Smooth muscle cell (in vitro differentiated cells): ENCODE results near the gene RABGGTA. TPM values are rescaled to one million over a fixed set of nuclear protein-coding genes. Genes with fewer than 3 reads are reported as not detected.

Experiments used
- DNase-seq: peaks from one replicate; lab custom pipeline; 2025; ENCODE audit not compliant: unreplicated experiment; lab: John Stamatoyannopoulos, UW
- H2AFZ ChIP-seq: fragments of 200-600 bp; sonication (generic); 2 replicates; pipeline ENCODE4 v1.6.0; 2016; ENCODE audit warnings: antibody characterized with exemption, low read depth, mild to moderate bottlenecking
- H3F3A ChIP-seq: fragments of 200-600 bp; sonication (generic); 2 replicates; pipeline ENCODE4 v1.6.0; 2017; ENCODE audit warnings: antibody characterized with exemption, low read depth
- H3K27ac ChIP-seq: fragments of 200-600 bp; sonication (generic); 2 replicates; pipeline ENCODE4 v1.5.1; 2016; ENCODE audit warnings: low read depth, mild to moderate bottlenecking
- H3K27me3 ChIP-seq: fragments of 200-600 bp; sonication (generic); 2 replicates; pipeline ENCODE4 v1.6.1; 2016; ENCODE audit warnings: low read depth, mild to moderate bottlenecking
- H3K36me3 ChIP-seq: fragments of 200-600 bp; sonication (generic); 2 replicates; pipeline ENCODE4 v1.5.1; 2016; ENCODE audit warnings: low read depth
- H3K4me1 ChIP-seq: fragments of 200-600 bp; sonication (generic); 2 replicates; pipeline ENCODE4 v1.5.1; 2016; ENCODE audit warnings: low read depth
- H3K4me2 ChIP-seq: fragments of 200-600 bp; sonication (generic); 2 replicates; pipeline ENCODE4 v1.6.0; 2016; ENCODE audit warnings: mild to moderate bottlenecking
- H3K4me3 ChIP-seq: fragments of 200-600 bp; sonication (generic); 2 replicates; pipeline ENCODE4 v1.5.1; 2016; ENCODE audit warnings: mild to moderate bottlenecking
- H3K79me2 ChIP-seq: fragments of 200-600 bp; sonication (generic); 2 replicates; pipeline ENCODE4 v1.6.0; 2016; ENCODE audit warnings: low read depth, mild to moderate bottlenecking
- H3K9ac ChIP-seq: fragments of 200-600 bp; sonication (generic); 2 replicates; pipeline ENCODE4 v1.6.0; 2016; ENCODE audit warnings: low read depth
- H3K9me3 ChIP-seq: fragments of 200-600 bp; sonication (generic); replicated peaks from 2 replicates; pipeline ENCODE4 v1.5.1; 2016; ENCODE audit warnings: low read depth
- H4K20me1 ChIP-seq: fragments of 200-600 bp; sonication (generic); 2 replicates; pipeline ENCODE4 v1.6.0; 2016; ENCODE audit warnings: low read depth
- WGBS: methylation state at CpG from one replicate; pipeline ENCODE4 v1.1.7; 2016; ENCODE audit warnings: low lambda C conversion rate; 5-methylcytosine and 5-hydroxymethylcytosine counted together
- polyA plus RNA-seq: library from polyadenylated mRNA; unstranded; fragments of >200 nt; fragmentation: Nextera tagmentation; extraction: Ambion mirVana; gene quantifications from 2 replicates; pipeline ENCODE4 v1.2.1, GENCODE V29; 2016
- total RNA-seq: library from RNA; depleted of rRNA; stranded (reverse); fragments of >200 nt; gene quantifications from 2 replicates; pipeline ENCODE4 v1.2.3, GENCODE V29; 2014
- TF ChIP-seq, protein P1 (sequence below): fragments of 200-600 bp; sonication (generic); IDR thresholded peaks from 2 replicates; pipeline ENCODE4 v1.5.1; 2017; ENCODE audit warnings: borderline replicate concordance, mild to moderate bottlenecking, antibody characterized with exemption; ENCODE audit not compliant: insufficient read depth, poor library complexity, severe bottlenecking

The RABGGTA gene
- total and polyA plus RNA-seq, 2 experiments from 2014 or later: 18.5 to 33.4 TPM

GRCh38 chr14:24284501-24285035 lies 13.2 kb upstream of the RABGGTA start:
- no peaks in the 10 kb centered on the region for H3K27me3 ChIP-seq
- no peak overlapping the region for H3K4me2 ChIP-seq
- TF ChIP-seq, protein P1, sequence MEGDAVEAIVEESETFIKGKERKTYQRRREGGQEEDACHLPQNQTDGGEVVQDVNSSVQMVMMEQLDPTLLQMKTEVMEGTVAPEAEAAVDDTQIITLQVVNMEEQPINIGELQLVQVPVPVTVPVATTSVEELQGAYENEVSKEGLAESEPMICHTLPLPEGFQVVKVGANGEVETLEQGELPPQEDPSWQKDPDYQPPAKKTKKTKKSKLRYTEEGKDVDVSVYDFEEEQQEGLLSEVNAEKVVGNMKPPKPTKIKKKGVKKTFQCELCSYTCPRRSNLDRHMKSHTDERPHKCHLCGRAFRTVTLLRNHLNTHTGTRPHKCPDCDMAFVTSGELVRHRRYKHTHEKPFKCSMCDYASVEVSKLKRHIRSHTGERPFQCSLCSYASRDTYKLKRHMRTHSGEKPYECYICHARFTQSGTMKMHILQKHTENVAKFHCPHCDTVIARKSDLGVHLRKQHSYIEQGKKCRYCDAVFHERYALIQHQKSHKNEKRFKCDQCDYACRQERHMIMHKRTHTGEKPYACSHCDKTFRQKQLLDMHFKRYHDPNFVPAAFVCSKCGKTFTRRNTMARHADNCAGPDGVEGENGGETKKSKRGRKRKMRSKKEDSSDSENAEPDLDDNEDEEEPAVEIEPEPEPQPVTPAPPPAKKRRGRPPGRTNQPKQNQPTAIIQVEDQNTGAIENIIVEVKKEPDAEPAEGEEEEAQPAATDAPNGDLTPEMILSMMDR: no peak
- 94% methylated on average over 9 of the region's 11 CpGs for WGBS
- no peaks in the 10 kb centered on the region for H3F3A ChIP-seq
- no peak overlapping the region for H2AFZ ChIP-seq
- H3K4me1 ChIP-seq: no peaks in the 10 kb centered on the region
- no peaks in the 10 kb centered on the region for H4K20me1 ChIP-seq
- H3K4me3 ChIP-seq: no peak overlapping the region
- no peaks in the 10 kb centered on the region for H3K79me2 ChIP-seq
- no peaks in the 10 kb centered on the region for H3K9me3 ChIP-seq
- peak overlapping the region; percentile 22 for H3K27ac ChIP-seq
- no peaks in the 10 kb centered on the region for H3K36me3 ChIP-seq
- no peak for DNase-seq
- H3K9ac ChIP-seq: no peak overlapping the region

GRCh38 chr14:24283796-24284460 lies 12.5 kb upstream of the RABGGTA start:
- 95% methylated on average over 5 of the region's 5 CpGs for WGBS
- no peaks in the 10 kb centered on the region for H3K79me2 ChIP-seq
- H3K4me3 ChIP-seq: no peak overlapping the region
- no peak overlapping the region for H3K27ac ChIP-seq
- no peak overlapping the region for H2AFZ ChIP-seq
- no peaks in the 10 kb centered on the region for H3K4me1 ChIP-seq
- TF ChIP-seq, protein P1: no peak
- H3K36me3 ChIP-seq: no peaks in the 10 kb centered on the region
- H3K9ac ChIP-seq: no peak overlapping the region
- no peak overlapping the region for H3K4me2 ChIP-seq
- no peak for DNase-seq
- no peaks in the 10 kb centered on the region for H4K20me1 ChIP-seq
- no peaks in the 10 kb centered on the region for H3K27me3 ChIP-seq
- no peaks in the 10 kb centered on the region for H3K9me3 ChIP-seq
- H3F3A ChIP-seq: no peaks in the 10 kb centered on the region

- Histone ChIP-seq H3K4me1 (no peaks in the 10 kb centered on the region), H3K79me2 (no peaks in the 10 kb centered on the region), H4K20me1 (no peaks in the 10 kb centered on the region), H2AFZ (no peak overlapping the region), H3K27me3 (no peaks in the 10 kb centered on the region), H3K27ac (no peak overlapping the region), H3K9ac (no peak overlapping the region), H3K4me2 (no peak overlapping the region), H3K36me3 (no peaks in the 10 kb centered on the region), H3F3A (no peaks in the 10 kb centered on the region), H3K9me3 (no peaks in the 10 kb centered on the region), H3K4me3 (no peak overlapping the region)
- no peak for DNase-seq
- TF ChIP-seq, protein P1: no peak
- 90% methylated on average over 3 of the region's 3 CpGs for whole genome bisulfite sequencing
Observed at GRCh38 chr14:24282736-24283135, 11.3 kb upstream of the RABGGTA start.

DNA sequence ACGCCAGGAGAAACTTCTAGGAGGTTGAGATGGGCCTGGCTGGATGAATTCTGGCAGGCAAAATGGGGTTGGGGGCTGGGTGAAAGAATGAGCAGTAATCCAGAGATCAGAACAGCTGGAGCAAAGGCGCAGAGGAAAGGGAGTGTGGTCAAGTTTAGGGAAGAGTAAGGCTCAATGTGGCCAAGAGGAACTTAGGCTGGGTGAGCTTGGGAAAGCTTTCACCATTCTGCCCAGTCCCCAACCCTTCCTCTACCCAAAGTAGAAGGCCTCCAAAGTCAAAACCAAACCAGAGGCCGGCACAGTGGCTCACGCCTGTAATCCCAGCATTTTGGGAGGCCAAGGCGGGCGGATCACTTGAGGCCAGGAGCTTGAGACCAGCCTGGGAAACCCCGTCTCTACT lies 10.2 kb upstream of the RABGGTA start:
- no peaks in the 10 kb centered on the region for H3K4me1 ChIP-seq
- TF ChIP-seq, protein P1: no peak
- no peak for DNase-seq

More for the DNA sequence above, 10.2 kb upstream of the RABGGTA start:
- Histone ChIP-seq H3K9me3 (no peaks in the 10 kb centered on the region), H3K4me2 (no peak overlapping the region), H4K20me1 (no peaks in the 10 kb centered on the region), H3K9ac (no peak overlapping the region), H3F3A (no peaks in the 10 kb centered on the region), H3K36me3 (no peaks in the 10 kb centered on the region), H2AFZ (no peak overlapping the region), H3K4me3 (no peak overlapping the region), H3K79me2 (no peaks in the 10 kb centered on the region), H3K27me3 (no peaks in the 10 kb centered on the region), H3K27ac (no peak overlapping the region)
- WGBS: 93% methylated on average over 7 of the region's 7 CpGs
